Duodenal mucosa (tissue), 2 donors: ENCODE data around the gene UBB.
"Not testable (repeated sequence)": the region's sequence is repeated elsewhere in the genome, so short reads cannot be mapped to it uniquely, and the experiment has no call there.

Experiments
- H3K27ac ChIP-seq: one replicate; pipeline ENCODE4 v1.7.0; 2013; ENCODE audit warnings: low read depth, low read length
- H3K27me3 ChIP-seq, 2 donors: one replicate each; pipeline ENCODE4 v1.7.0; 2013; ENCODE audit warnings: low read length in 2 of 2, control low read depth in 1 of 2; ENCODE audit not compliant: insufficient read depth in 2 of 2, control insufficient read depth in 1 of 2
- H3K36me3 ChIP-seq, 2 donors: one replicate each; pipeline ENCODE4 v1.7.0; 2013; ENCODE audit warnings: low read length in 2 of 2, control low read depth in 1 of 2; ENCODE audit not compliant: insufficient read depth in 2 of 2, control insufficient read depth in 1 of 2
- H3K4me1 ChIP-seq, 2 donors: one replicate each; pipeline ENCODE4 v1.7.0; 2013; ENCODE audit warnings: low read length in 2 of 2, control low read depth in 1 of 2; ENCODE audit not compliant: insufficient read depth in 2 of 2, control insufficient read depth in 1 of 2
- H3K4me3 ChIP-seq, 2 donors: one replicate each; pipeline ENCODE4 v1.7.0; 2013; ENCODE audit warnings: low read length in 2 of 2, low read depth in 1 of 2
- H3K9ac ChIP-seq, 2 donors: one replicate each; pipeline ENCODE4 v1.7.0; 2013; ENCODE audit warnings: low read length in 2 of 2, low read depth in 1 of 2
- H3K9me3 ChIP-seq, 2 donors: one replicate each; pipeline ENCODE4 v1.7.0; 2013; ENCODE audit warnings: low read length in 2 of 2, control low read depth in 1 of 2; ENCODE audit not compliant: control insufficient read depth in 1 of 2

Gene UBB

DNA sequence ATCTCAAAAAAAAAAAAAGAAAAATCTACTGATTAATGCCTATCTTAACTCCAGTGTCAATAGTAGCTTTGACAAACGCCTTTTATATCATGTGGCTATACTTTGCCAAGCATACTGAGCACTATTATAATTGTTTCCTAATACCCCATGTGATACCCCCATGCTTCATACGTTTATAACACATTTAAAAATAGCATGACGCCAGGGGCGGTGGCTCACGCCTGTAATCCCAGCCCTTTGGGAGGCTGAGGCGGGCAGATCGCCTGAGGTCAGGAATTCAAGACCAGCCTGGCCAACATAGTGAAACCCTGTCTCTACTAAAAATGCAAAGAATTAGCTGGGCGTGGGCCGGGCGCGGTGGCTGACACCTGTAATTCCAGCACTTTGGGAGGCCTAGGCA is 11.6 kb downstream of the UBB start:
- not testable (repeated sequence) for H3K9me3 ChIP-seq, H3K36me3 ChIP-seq, H3K4me3 ChIP-seq, H3K27ac ChIP-seq, H3K4me1 ChIP-seq, H3K27me3 ChIP-seq, H3K9ac ChIP-seq

GRCh38 chr17:16395887-16396286 is 15.0 kb downstream of the UBB start:
- not testable (repeated sequence) for H3K27me3 ChIP-seq, H3K9ac ChIP-seq, H3K4me1 ChIP-seq, H3K4me3 ChIP-seq, H3K9me3 ChIP-seq, H3K36me3 ChIP-seq, H3K27ac ChIP-seq

GRCh38 chr17:16396693-16397092 is 15.8 kb downstream of the UBB start:
- H3K9me3 ChIP-seq, H3K4me1 ChIP-seq, H3K27ac ChIP-seq, H3K4me3 ChIP-seq, H3K36me3 ChIP-seq, H3K9ac ChIP-seq, H3K27me3 ChIP-seq: not testable (repeated sequence)

DNA sequence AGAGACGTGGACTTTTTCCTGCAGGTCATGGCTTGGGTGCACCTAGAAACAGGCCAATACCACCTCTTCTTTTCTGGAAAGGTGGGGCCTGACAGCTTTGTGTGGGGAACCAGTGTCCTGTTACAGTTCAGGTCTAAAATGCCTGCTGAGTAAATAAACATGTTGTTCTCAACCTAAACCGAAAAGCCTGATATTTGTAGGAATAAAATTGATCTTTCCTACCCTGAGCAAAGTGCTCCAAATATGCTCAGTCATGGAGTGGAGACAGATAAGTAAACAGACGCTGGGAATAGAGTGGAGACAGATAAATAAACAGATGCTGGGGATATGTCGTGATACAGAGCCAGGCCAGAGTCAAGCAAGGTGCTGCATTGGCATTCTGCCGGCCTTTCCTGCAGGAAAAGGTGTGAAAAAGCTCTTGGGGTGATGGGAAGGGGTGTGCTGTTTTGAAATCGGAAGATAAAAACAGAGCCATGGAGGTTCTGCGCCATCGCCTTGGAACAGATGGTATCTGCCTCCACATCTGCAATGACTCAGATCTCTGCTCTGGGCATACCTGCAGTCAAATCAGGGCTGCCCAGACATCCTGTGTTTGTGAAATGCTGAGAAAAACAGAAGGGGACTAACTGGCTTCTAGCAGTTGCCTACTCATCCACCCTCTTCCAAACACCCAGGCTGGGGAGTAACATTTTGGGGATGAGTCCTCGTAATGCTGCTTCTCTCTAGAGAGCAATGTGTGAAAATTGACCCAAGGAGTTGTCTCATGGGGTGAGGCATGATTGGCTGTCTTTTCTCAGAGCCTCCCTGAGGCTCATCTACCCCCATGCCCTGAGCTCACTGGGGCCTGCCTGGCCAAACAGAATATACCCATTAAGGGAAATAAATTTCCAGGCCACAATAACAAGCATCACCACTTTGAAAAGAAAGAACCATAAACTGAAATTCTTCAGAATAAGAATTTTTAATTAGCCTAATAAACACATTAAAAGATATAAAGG is 17.7 kb downstream of the UBB start:
- Histone ChIP-seq H3K27ac (no peak overlapping the region), H3K36me3 (no peaks in the 10 kb centered on the region)

GRCh38 chr17:16403847-16404246 is 23.0 kb downstream of the UBB start:
- H3K27ac ChIP-seq, H3K9ac ChIP-seq, H3K4me3 ChIP-seq, H3K36me3 ChIP-seq, H3K9me3 ChIP-seq, H3K27me3 ChIP-seq, H3K4me1 ChIP-seq: not testable (repeated sequence)

More for the DNA sequence above, 17.7 kb downstream of the UBB start:
- Histone ChIP-seq H3K9ac (no peak overlapping the region), H3K4me3 (no peak overlapping the region), H3K27me3 (no peaks in the 10 kb centered on the region), H3K4me1 (no peaks in the 10 kb centered on the region), H3K9me3 (no peaks in the 10 kb centered on the region)

GRCh38 chr17:16406742-16407674 is 26.1 kb downstream of the UBB start:
- Histone ChIP-seq H3K27ac (no peak overlapping the region), H3K9me3 (no peaks in the 10 kb centered on the region), H3K4me1 (peaks cover 0 to 5% of the 10 kb centered on the region in 2 donors), H3K36me3 (no peaks in the 10 kb centered on the region), H3K9ac (peak overlapping the region; percentile 61 to 64), H3K27me3 (peaks cover 5% of the 10 kb centered on the region in 2 donors), H3K4me3 (peak overlapping the region; percentile 68 to 74)

DNA sequence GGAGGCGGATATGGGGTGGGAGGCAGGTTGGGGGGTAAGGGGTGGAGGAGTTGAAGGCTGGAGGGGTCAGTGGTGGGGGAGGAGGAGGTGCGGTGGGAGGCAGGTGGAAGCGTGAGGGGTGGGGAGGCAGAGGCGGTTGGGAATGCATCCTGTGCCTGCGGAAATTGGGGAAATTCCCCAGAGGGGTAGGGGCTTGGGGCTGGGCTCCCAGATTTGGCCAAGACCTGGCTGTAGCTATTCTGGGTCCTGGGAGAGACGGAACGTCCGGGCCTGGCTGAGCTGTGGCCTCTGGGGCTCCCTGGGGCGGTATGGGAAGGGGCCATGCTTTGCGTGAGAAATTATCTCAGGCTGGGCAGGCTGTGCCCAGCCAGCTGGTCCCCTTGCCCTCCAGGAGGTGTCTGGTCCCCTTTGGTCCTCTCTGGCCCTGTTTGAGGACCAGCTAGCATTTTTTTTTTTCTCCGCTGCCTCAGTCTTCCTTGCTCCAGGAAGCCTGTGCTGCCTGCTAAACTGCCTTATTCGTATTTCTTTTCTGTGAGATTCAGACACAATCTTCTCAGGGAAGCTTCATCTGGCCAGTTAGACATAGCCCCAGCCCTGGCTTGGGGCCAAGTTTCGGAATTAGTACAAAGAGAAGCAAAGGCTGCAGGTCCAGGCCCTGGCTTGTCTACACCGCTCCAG is 27.2 kb downstream of the UBB start:
- Histone ChIP-seq H3K4me1 (peaks cover 0 to 5% of the 10 kb centered on the region in 2 donors), H3K27me3 (peaks cover 5% of the 10 kb centered on the region in 2 donors), H3K36me3 (no peaks in the 10 kb centered on the region), H3K9ac (peak overlapping the region in 1 of 2 donors; percentile 10), H3K27ac (no peak overlapping the region), H3K4me3 (no peak overlapping the region), H3K9me3 (no peaks in the 10 kb centered on the region)

DNA sequence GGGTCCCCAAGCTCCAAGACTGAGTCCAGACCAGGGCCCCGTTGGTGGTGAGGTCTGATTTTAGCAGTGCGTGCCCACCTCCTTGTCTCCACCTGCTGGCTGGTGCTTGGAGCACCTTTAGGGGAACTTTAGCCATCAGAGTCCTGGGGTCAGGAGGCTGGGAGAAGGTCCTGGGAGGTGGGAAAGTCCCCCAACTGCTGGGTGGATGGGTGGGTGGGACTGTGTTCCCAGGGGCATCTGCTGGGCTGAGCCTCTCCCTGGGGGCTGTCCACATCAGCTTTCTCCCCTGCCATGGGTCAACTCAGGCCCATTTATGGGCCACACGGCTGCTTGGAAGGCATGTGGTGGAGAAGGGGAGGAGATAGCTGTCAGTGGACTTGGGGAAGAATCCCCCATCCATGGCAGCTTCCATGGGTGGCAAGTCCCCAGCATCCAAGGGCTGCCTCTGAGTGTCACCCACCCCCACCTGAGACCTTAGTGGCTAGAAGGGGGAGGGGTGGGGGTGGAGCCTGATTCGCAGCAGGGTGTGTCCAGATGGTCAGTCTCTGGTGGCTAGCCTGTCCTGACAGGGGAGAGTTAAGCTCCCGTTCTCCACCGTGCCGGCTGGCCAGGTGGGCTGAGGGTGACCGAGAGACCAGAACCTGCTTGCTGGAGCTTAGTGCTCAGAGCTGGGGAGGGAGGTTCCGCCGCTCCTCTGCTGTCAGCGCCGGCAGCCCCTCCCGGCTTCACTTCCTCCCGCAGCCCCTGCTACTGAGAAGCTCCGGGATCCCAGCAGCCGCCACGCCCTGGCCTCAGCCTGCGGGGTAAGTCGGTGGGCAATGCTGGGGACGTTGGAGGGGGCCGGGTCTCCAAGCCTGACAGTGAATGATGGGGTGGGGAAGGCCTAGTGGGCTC is 34.4 kb downstream of the UBB start, which contains the start of gene TRPV2:
Gene TRPV2, plus strand, starts transcription at position 541 of the 894 bp plus-strand sequence. CDS start 2,098 bp downstream, outside the sequence.
- Histone ChIP-seq H3K9me3 (no peaks in the 10 kb centered on the region), H3K4me1 (peaks cover 21 to 37% of the 10 kb centered on the region in 2 donors), H3K4me3 (peak within 1 kb of the TSS; percentile 75 to 79), H3K36me3 (peaks cover 5 to 13% of the 10 kb centered on the region in 2 donors), H3K9ac (peak within 1 kb of the TSS; percentile 76 to 82), H3K27me3 (no peaks in the 10 kb centered on the region), H3K27ac (peak within 1 kb of the TSS; percentile 81)

- Histone ChIP-seq H3K9ac (no peak overlapping the region), H3K9me3 (no peaks in the 10 kb centered on the region), H3K27me3 (no peaks in the 10 kb centered on the region), H3K4me1 (peaks cover 21 to 37% of the 10 kb centered on the region in 2 donors), H3K4me3 (no peak overlapping the region), H3K27ac (no peak overlapping the region), H3K36me3 (peaks cover 5 to 14% of the 10 kb centered on the region in 2 donors)
Measured at GRCh38 chr17:16417399-16417798, 36.5 kb downstream of the UBB start.
